Stimulated activated CD4-positive, alpha-beta T cell treated with anti-CD3 and anti-CD28 coated beads, Interleukin-12 subunit alpha, Interleukin-12 subunit beta, amount 100 ng/mL, for 24 hours (primary cell): ENCODE data around the gene PDPK1.
A peak's percentile ranks its signal among the peaks of the same experiment; 100 is the strongest.
"Not testable (repeated sequence)": the region's sequence is repeated elsewhere in the genome, so short reads cannot be mapped to it uniquely, and the experiment has no call there.

ENCODE experiments used
- DNase-seq, 2 experiments: peaks; one replicate each; pipeline ENCODE4 v3.0.0-alpha.2; 2020; ENCODE audit warnings: low read depth in 2 of 2

Gene PDPK1

DNA sequence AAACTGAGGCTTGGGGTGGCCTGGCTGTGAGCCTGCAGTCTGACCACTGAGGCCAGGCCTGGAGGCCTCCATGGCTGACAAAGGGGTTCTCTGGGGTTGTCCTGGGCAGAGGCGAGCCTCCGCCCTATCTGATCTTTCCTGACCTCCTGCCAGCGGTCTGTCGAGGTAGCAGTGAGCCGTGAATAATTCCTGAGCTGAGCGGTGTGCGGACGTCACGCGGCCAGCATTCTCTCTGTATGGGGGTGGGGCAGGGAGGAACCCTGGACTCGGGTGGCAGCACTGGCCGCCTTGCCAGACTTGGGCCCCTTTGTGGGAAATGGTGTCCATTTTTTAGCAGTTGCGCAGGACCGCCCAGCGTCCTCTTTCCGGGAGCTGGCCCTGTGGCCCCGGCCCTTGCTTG, 74.1 kb downstream of the PDPK1 start:
- DNase-seq: not testable (repeated sequence)

DNA sequence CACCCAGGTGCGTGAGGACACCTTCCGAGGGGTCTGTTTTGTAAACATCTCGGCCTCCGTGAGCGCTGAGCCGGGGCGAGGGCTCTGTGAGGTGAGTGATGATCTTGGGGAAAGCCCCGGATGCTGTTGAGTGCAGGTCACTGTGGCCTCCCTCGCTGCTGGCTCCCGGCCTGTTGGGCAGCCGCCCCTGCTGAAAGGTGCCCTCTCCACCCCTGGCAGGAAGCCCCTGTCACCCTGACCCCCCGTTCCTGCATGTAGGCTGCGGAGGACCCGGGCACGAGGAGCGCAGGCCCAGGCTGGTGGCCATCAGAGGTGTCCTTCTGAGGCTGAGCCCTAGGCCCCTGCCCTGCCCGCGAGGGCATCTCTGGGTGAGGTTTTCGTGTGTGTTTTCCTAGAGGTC, 75.4 kb downstream of the PDPK1 start:
- not testable (repeated sequence) for DNase-seq

DNA sequence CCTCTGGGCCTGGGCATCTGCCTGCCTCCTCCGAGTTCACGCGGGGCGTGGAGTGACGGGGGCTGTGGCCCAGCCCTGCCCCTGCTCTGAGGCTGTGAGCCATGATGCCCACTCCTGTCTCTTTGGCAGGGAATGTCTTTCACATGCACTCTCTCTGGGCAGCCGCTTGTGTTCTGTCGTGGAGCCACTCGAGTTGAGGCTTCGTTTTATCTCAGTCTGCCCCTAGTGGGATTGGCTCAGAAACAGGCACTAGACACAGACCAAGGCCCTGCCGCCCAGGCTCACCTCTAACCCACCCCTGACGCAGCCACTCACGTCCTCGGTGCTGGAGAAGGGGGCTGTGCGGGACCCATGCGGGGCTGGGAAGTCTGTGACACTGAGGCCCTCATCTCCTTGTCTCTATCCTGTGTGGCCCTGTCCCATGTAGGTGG, 77.0 kb downstream of the PDPK1 start:
- DNase-seq: no peak

DNA sequence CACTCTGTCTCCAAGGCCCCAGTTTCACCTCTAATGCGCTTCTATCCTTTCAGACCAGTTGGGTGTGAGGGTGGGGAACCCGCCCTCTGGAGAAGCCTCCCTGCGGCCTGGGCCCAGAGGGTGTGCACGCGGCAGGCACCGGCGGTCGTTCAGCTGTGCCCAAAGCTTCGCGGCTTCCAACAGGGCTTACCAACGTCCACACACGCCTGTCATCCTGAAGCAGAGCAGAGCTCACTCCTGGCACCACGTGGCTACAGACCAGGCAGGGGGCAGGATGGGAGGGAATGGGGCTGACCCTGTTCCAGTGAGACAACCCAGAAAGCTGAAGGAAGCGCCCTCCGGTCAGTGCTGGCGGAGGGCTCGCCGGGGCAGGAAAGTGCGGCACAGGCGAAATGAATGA, 81.1 kb downstream of the PDPK1 start:
- DNase-seq: not testable (repeated sequence)

DNA sequence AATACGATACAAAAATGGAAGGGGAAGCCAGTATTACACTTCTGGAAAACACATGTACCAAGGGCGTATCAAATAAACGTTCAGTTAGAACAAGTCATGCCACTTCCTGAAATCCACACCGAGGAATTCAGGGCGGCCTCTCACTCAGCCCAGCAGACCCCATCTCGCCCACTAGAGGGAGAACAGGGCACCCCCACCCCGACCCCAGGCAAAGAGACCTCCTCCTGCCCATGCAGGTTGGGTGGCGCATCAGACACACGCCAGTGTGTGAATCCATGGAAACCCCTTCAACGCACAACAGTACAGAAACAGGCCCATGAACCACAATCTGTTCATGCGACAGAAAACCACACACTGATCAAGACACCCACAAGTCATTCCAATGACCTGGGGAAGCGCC, 81.8 kb downstream of the PDPK1 start:
- DNase-seq: not testable (repeated sequence)

DNA sequence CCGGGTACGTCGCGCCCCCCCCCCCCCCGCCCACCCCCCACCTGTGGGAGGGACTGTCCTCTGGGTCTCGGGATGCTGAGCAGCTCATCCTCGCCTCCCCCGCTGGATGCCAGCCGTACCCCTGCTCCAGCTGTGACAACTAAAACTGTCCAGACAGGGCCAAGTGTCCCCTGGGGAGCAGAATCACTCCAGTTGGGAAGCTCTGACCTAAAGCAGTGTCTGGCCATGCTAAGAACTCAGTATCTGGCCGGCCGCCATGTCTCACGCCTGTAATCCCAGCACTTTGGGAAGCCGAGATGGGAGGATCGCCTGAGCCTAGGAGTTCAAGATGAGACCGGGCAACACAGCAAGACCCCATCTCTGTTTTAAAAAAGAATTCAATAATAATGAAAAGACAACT, 83.0 kb downstream of the PDPK1 start:
- not testable (repeated sequence) for DNase-seq

DNA sequence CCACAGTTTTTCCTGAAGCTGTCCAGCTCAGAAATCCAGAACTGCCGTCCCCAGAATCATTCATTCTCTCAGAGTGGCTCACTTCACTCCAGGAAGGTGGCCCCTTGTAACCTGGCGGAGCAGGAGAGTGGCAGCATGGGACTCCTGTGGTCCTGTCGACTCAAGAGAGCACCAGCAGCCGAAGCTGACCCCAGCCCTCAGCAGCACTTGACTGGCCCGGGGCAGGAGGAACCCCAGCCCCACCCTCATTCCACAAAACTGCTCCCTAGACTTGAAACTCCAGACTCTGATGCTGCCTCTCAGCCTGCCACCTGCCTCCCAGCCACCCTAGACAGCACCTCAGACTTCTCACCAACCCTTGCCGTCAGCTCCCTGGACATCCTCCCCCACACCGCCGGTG, 83.6 kb downstream of the PDPK1 start:
- DNase-seq: not testable (repeated sequence)

DNA sequence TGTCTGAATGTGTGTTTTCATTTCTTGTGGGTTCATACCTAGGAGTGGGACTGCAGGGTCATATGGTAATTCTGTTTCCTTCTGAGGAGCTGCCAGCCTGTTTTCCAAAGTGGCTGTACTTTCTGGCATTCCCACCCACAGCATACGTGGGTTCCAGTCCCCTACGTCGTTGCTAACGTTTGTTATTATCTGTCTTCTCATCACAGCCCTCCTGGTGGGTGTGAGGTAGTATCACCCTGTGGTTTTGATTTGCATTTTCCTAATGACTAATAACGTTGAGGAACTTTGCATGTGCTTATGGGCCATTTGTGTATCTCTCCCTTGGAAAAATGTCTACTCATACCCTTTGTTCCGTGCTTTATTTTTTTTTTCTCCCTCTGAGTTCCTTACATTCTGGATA, 89.3 kb downstream of the PDPK1 start:
- DNase-seq: not testable (repeated sequence)

DNA sequence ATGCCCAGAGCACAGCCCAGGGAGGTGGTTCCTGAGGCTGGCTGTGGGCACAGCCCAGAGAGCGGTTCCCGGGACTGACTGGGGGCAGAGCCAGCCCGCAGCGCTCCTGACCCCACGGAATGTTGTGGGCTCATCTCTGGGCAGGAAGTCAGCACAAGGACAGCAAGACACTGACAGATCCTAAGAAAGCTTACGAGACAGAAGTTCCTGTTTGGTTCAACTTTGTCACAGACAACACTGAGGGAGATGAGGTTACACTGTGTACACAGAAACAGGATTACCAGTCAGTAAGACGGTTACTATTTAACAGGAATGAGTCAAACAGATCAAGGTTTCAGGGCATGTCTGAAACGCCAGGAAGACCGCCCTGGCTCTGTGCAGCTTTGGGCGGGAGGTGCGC, 93.4 kb downstream of the PDPK1 start:
- not testable (repeated sequence) for DNase-seq

DNA sequence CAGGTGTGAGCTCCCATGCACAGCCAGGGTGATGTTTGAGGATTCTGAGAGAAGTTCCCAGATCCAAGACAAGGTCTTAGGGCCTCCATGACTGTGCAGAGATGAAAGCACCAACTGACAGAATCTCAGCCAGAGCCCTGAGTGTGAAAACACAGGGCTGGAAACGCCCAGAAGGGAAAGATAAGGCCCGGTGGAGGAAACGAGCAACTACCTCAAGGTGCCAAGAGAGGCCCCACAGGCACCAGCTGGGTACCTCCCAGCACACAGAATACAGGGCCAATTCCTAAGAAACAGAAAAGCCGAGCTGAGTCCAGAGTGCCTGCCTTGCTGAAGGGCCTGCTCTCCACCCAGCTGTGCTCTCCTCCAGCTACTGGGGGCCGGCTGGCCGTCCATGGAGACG, 94.5 kb downstream of the PDPK1 start:
- DNase-seq: not testable (repeated sequence)

DNA sequence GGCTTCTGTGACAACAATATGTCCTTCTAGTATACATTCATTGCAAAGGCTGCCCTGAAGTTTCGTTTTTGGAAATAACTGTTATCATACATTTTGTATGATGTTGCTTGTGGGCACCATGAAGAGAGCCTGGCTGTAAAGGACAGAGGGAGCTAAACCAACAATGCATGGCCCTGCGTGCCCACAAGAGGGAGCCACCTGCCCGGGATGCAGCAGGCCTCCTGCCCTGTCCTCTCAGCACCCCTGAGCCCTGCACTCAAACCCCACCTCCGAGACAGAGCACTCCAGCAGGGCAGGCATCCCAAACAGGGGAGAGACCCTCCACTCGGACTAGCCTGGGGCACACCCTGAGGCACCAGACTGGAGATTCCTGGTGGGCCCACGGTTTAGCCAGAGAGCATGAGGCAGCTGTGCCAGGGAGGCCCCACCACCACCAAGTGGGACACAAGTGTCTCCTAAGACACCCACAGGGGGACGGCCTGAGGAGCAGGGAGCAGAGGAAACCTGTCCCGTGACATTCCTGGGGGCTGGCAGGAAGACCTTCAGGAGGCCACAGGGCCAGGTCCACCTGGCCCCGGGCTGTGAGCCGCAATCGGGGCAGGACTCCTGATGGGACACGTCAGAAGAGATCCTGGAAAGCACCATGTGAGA, 101.4 kb downstream of the PDPK1 start:
- peak in 1 of 2 experiments; percentile 36 for DNase-seq

DNA sequence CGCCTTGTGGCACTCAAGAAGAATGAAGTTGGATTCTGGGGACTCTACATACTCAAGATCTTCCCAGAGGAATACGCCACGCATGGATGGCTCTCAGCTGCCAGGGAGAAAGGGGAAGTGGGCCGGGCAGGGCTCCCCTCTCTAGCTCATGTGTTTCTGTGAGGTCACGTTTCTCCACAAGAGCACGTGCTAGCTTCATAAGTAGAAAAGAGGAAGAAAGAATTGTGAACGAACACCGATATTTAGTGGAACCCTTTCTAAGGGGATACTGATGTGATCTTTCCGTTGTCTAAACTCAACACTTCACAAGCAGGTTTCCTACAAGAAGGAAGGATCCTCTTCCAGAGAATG, 101.9 kb downstream of the PDPK1 start:
- DNase-seq: not testable (repeated sequence)

DNA sequence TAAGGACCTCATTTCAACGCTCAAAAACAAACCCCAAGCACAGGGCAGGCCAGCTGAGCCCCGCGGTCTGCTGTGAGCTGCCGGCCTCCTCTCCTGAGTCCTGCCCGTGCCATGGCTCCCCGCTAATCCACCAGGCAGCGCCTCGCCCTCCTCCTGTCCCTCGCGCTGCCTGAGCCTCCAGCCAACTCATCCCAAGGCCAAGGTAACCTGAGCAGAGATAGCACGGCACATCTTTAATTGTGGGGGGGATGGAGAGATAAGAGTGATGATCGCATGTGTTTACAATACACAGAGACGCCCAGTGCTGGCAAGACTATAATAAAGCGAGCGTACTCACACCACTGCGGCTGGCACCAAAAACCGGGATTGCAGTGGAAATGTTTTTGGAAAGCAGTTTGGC, 104.7 kb downstream of the PDPK1 start:
- DNase-seq: not testable (repeated sequence)

DNA sequence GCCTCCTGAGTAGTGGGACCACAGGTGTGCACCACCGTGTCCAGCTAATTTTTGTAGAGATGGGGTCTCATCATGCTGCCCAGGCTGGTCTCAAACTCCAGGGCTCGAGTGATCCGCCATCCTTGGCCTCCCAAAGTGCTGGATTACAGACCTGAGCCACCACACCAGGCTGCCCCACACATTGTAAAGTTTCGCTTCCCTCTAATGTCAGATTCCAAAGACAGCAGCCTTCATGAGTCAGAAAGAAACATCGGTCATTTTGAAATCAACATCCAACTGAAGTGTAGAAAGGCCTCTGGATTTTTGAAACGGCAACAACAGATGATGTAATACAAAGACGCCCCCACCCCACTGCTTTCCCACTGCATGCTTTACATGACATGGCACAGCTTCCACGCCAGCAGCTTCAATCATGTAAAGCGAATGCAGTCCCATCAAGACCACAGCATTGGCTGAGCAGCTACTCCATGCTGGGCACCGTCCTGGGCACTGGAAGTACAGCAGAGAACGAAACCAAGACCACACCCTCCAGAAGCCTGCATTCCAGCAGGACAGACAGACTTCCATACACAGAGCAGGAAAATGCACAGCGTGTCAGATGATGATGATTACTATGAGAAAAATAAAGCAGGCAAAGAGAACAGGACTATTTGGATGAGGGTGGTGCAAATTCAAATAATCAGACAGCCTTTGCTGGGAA, 107.1 kb downstream of the PDPK1 start:
- not testable (repeated sequence) for DNase-seq

DNA sequence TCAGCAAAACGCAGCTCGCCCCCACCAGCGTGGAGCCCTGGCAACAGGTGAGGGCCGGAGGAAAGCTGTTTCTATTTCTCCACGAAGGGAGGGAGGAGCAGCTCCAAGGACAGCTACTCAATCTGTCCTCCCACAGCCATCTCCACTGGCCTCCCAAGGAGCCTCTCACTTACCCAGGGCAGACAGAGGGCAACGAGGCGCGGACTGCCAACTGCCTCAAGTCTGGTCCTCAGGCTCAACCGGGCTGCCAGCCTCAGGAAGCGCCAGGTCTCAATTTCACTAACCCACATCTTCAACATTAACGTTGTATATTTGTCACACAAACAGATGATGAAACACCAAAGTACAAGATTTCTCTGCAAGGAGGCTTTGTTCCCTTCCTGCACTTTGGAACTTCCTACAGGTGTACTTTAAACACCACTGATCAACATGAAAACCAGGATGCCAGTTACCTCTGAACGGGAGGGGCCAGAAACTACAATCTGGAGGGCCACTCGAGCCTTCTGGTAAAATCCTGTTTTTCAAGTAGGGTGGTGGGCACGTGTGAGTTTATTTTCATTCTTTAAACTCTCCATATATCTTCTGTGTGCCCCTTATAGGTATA, 113.5 kb downstream of the PDPK1 start:
- DNase-seq: not testable (repeated sequence)
